CD8-positive, alpha-beta memory T cell (primary cell): ENCODE results near the gene HSD17B11. TPM values are rescaled to one million over a fixed set of nuclear protein-coding genes. Genes with fewer than 3 reads are reported as not detected.
A peak's percentile ranks its signal among the peaks of the same experiment; 100 is the strongest.
"Not testable (repeated sequence)": the region's sequence is repeated elsewhere in the genome, so short reads cannot be mapped to it uniquely, and the experiment has no call there.

Experiments
- CTCF ChIA-PET: fragments of 350-600 bp; sonication (Branson Sonifier 250); formaldehyde crosslinking; loops from one replicate; lab custom pipeline; 2021; ENCODE audit warnings: antibody characterized with exemption; lab: Charles Lee
- POLR2A ChIA-PET: fragments of 350-600 bp; sonication (Branson Sonifier 250); formaldehyde crosslinking; loops from one replicate; lab custom pipeline; 2021; ENCODE audit warnings: antibody characterized with exemption; lab: Charles Lee
- DNase-seq, 5 donors: peaks; one replicate each; pipeline versions ENCODE4 v3.0.0 to v3.0.0-alpha.2; 2020 to 2022; ENCODE audit warnings: mixed read lengths in 1 of 5
- H3K27ac ChIP-seq: one replicate; pipeline ENCODE4 v1.7.0; 2013; ENCODE audit warnings: low read depth, mild to moderate bottlenecking, low read length, moderate library complexity
- H3K27me3 ChIP-seq: 2 replicates; pipeline ENCODE4 v1.7.0; 2013; ENCODE audit warnings: low read length, mild to moderate bottlenecking; ENCODE audit not compliant: insufficient read depth, poor library complexity, severe bottlenecking
- H3K36me3 ChIP-seq: 2 replicates; pipeline ENCODE4 v1.7.0; 2013; ENCODE audit warnings: mild to moderate bottlenecking, low read length, moderate library complexity; ENCODE audit not compliant: insufficient read depth
- H3K4me1 ChIP-seq: 2 replicates; pipeline ENCODE4 v1.7.0; 2013; ENCODE audit warnings: mild to moderate bottlenecking, low read length, moderate library complexity; ENCODE audit not compliant: insufficient read depth
- H3K4me3 ChIP-seq: 2 replicates; pipeline ENCODE4 v1.7.0; 2013; ENCODE audit warnings: mild to moderate bottlenecking, low read length
- H3K9me3 ChIP-seq: 2 replicates; pipeline ENCODE4 v1.7.0; 2013; ENCODE audit warnings: mild to moderate bottlenecking, low read length
- H3K27ac Mint-ChIP-seq, 8 donors: one replicate each; pipeline ENCODE4 v1.8.0; 2020 to 2021; ENCODE audit warnings: mixed read lengths in 8 of 8, mild to moderate bottlenecking in 6 of 8, inconsistent platforms in 3 of 8, moderate library complexity in 3 of 8
- H3K27me3 Mint-ChIP-seq, 2 donors: one replicate each; pipeline ENCODE4 v1.8.0; 2020 to 2021; ENCODE audit warnings: mixed read lengths in 2 of 2, mild to moderate bottlenecking in 1 of 2, moderate library complexity in 1 of 2
- H3K36me3 Mint-ChIP-seq, 3 donors: one replicate each; pipeline ENCODE4 v1.8.0; 2020 to 2021; ENCODE audit warnings: mixed read lengths in 3 of 3, inconsistent platforms in 1 of 3, mild to moderate bottlenecking in 1 of 3
- H3K4me1 Mint-ChIP-seq, 3 donors: one replicate each; pipeline ENCODE4 v1.8.0; 2020 to 2021; ENCODE audit warnings: mixed read lengths in 3 of 3, inconsistent platforms in 1 of 3, mild to moderate bottlenecking in 1 of 3
- H3K4me3 Mint-ChIP-seq, 7 donors: one replicate each; pipeline ENCODE4 v1.8.0; 2020 to 2021; ENCODE audit warnings: mixed read lengths in 7 of 7, mild to moderate bottlenecking in 6 of 7, moderate library complexity in 4 of 7, inconsistent platforms in 2 of 7
- H3K9me3 Mint-ChIP-seq, 5 donors: one replicate each; pipeline ENCODE4 v1.8.0; 2020 to 2022; ENCODE audit warnings: mixed read lengths in 5 of 5, mild to moderate bottlenecking in 3 of 5, moderate library complexity in 2 of 5, inconsistent platforms in 1 of 5
- polyA plus RNA-seq: library from polyadenylated mRNA; unstranded; fragments of 300-500 nt; fragmentation: Illumina TruSeq; gene quantifications from one replicate; pipeline ENCODE4 v1.2.3, GENCODE V29; 2021
- total RNA-seq, 2 experiments: library from RNA; stranded (reverse); gene quantifications; one replicate each; pipeline ENCODE4 v1.2.3, GENCODE V29; 2021

HSD17B11 gene
- total and polyA plus RNA-seq, 3 experiments from 2014 or later = 26.7 to 89.0 (median 27.0) TPM

- peak overlapping the region; percentile 83 for H3K27ac ChIP-seq
- not testable (repeated sequence) for H3K9me3 Mint-ChIP-seq, DNase-seq, H3K27me3 Mint-ChIP-seq, H3K36me3 ChIP-seq, H3K9me3 ChIP-seq, H3K27me3 ChIP-seq
- peaks cover 7 to 19% (median 7%) of the 10 kb centered on the region in 3 donors for H3K36me3 Mint-ChIP-seq
- peak overlapping the region; percentile 57 to 98 (median 93) for H3K27ac Mint-ChIP-seq
- ChIA-PET POLR2A (interaction anchor here (0.5 to 1.2 kb wide), 3 partner anchors 34 to 455 kb away, joined by 4 to 6 read pairs (median 4); partner anchors contain the start of gene AFF1), CTCF (interaction anchor here (0.9 to 4.4 kb wide), 7 partner anchors 8 to 456 kb away, joined by 3 to 25 read pairs (median 8); partner anchors contain the start of genes AFF1 and NUDT9)
- H3K4me1 ChIP-seq = peaks cover 33% of the 10 kb centered on the region
- peak overlapping the region; percentile 97 for H3K4me3 ChIP-seq
- peaks cover 51 to 68% (median 67%) of the 10 kb centered on the region in 3 donors for H3K4me1 Mint-ChIP-seq
- peak overlapping the region; percentile 89 to 99 (median 94) for H3K4me3 Mint-ChIP-seq
These were observed 933 bp downstream of the HSD17B11 start for GRCh38 chr4:87390055-87390454.

DNA sequence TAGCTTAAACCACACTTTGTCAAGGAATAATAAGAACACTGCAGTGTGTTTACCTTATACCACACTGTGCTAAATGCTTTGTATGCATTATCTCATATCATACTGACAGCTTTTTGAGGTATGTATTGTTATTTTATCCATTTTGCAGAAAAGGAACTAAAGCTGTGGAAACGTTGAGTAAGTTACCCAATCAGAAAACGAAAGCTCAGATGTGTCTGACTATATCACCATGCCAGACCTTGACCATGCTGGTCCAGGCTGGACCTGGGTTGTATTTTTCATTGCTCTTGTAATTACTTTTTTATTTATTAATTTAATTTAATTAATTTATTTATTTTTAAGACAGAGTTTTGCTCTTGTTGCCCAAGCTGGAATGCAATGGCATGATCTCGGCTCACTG lies 2.1 kb downstream of the HSD17B11 start:
- no peak overlapping the region for H3K4me3 ChIP-seq
- H3K27ac ChIP-seq = no peak overlapping the region
- H3K9me3 ChIP-seq = no peaks in the 10 kb centered on the region
- Mint-ChIP-seq H3K4me1 (peaks cover 53 to 72% (median 68%) of the 10 kb centered on the region in 3 donors), H3K9me3 (peaks cover 0 to 5% (median 0%) of the 10 kb centered on the region in 5 donors), H3K36me3 (peaks cover 8 to 25% (median 13%) of the 10 kb centered on the region in 3 donors), H3K27me3 (no peaks in the 10 kb centered on the region), H3K4me3 (peak overlapping the region; percentile 89 to 99 (median 94)), H3K27ac (peak overlapping the region in 1 of 8 donors; percentile 3)
- ChIA-PET CTCF (interaction anchor here (1.0 to 4.4 kb wide), 3 partner anchors 9 to 34 kb away, joined by 3 to 25 read pairs (median 7); partner anchors contain the start of gene NUDT9), POLR2A (no interaction called here)
- H3K27me3 ChIP-seq = no peaks in the 10 kb centered on the region
- H3K36me3 ChIP-seq = no peaks in the 10 kb centered on the region
- peaks cover 33% of the 10 kb centered on the region for H3K4me1 ChIP-seq
- no peak for DNase-seq

DNA sequence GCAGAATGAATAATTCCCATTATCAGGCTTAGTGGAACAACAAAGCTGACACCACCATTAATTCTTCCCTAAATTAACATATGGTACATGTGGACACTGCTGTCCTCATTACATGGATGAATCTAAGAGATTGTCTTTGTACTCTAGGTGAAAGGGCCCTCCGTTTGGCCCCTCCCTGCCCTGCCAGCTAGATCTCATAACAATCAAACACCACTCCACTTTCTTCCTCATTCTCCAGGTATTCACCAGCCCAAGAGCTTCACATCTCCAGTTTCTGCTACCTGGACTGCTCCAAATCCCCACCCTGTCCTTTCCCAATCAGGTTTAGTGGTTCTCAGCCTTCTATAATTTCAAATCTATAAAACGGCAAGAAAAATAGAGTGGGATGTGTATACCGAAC lies 3.8 kb downstream of the HSD17B11 start:
- Histone ChIP-seq H3K9me3 (no peaks in the 10 kb centered on the region), H3K4me3 (no peak overlapping the region), H3K36me3 (no peaks in the 10 kb centered on the region), H3K27ac (no peak overlapping the region), H3K27me3 (no peaks in the 10 kb centered on the region), H3K4me1 (peaks cover 33% of the 10 kb centered on the region)
- Mint-ChIP-seq H3K27ac (peak overlapping the region in 6 of 8 donors; percentile 19 to 84 (median 70)), H3K4me1 (peaks cover 66 to 85% (median 81%) of the 10 kb centered on the region in 3 donors), H3K4me3 (peak overlapping the region in 6 of 7 donors; percentile 14 to 55 (median 46)), H3K36me3 (peaks cover 8 to 34% (median 15%) of the 10 kb centered on the region in 3 donors), H3K9me3 (peaks cover 0 to 5% (median 0%) of the 10 kb centered on the region in 5 donors), H3K27me3 (no peaks in the 10 kb centered on the region)
- DNase-seq = no peak
- ChIA-PET CTCF (interaction anchor here (1.3 kb wide), 1 partner anchor 11 kb away, joined by 4 read pairs; no protein-coding TSS in a partner anchor), POLR2A (no interaction called here)

GRCh38 chr4:87384466-87385132 lies 6.4 kb downstream of the HSD17B11 start:
- DNase-seq, H3K4me3 Mint-ChIP-seq, POLR2A ChIA-PET, H3K9me3 Mint-ChIP-seq, H3K9me3 ChIP-seq, H3K27me3 Mint-ChIP-seq, H3K36me3 ChIP-seq, H3K27ac ChIP-seq, H3K4me3 ChIP-seq, CTCF ChIA-PET, H3K27me3 ChIP-seq: not testable (repeated sequence)
- H3K27ac Mint-ChIP-seq = peak overlapping the region in 5 of 8 donors; percentile 40 to 70 (median 50)
- peaks cover 58 to 70% (median 62%) of the 10 kb centered on the region in 3 donors for H3K4me1 Mint-ChIP-seq
- peaks cover 22% of the 10 kb centered on the region for H3K4me1 ChIP-seq
- peaks cover 8 to 42% (median 15%) of the 10 kb centered on the region in 3 donors for H3K36me3 Mint-ChIP-seq

GRCh38 chr4:87382931-87383330 lies 8.1 kb downstream of the HSD17B11 start:
- Mint-ChIP-seq H3K4me1 (peaks cover 44 to 54% (median 47%) of the 10 kb centered on the region in 3 donors), H3K27me3 (no peaks in the 10 kb centered on the region), H3K9me3 (no peaks in the 10 kb centered on the region), H3K4me3 (no peak overlapping the region), H3K36me3 (peaks cover 4 to 47% (median 15%) of the 10 kb centered on the region in 3 donors), H3K27ac (peak overlapping the region in 6 of 8 donors; percentile 7 to 87 (median 32))
- ChIA-PET CTCF (interaction anchor here (2.3 kb wide), 1 partner anchor 8 kb away, joined by 9 read pairs; the partner anchor contains the start of gene HSD17B11), POLR2A (no interaction called here)
- Histone ChIP-seq H3K9me3 (no peaks in the 10 kb centered on the region), H3K36me3 (peaks cover 8% of the 10 kb centered on the region), H3K4me3 (no peak overlapping the region), H3K27ac (no peak overlapping the region), H3K4me1 (peaks cover 10% of the 10 kb centered on the region), H3K27me3 (no peaks in the 10 kb centered on the region)
- DNase-seq = no peak

- Mint-ChIP-seq H3K27ac (peak overlapping the region in 3 of 8 donors; percentile 27 to 63 (median 29)), H3K27me3 (no peaks in the 10 kb centered on the region), H3K4me3 (no peak overlapping the region), H3K36me3 (peaks cover 4 to 44% (median 15%) of the 10 kb centered on the region in 3 donors), H3K4me1 (peaks cover 37 to 49% (median 39%) of the 10 kb centered on the region in 3 donors), H3K9me3 (no peaks in the 10 kb centered on the region)
- ChIA-PET POLR2A (no interaction called here), CTCF (interaction anchor here (0.8 to 2.3 kb wide), 4 partner anchors 9 to 40 kb away, joined by 3 to 9 read pairs (median 3); partner anchors contain the start of genes HSD17B11 and NUDT9)
- Histone ChIP-seq H3K27me3 (no peaks in the 10 kb centered on the region), H3K36me3 (peaks cover 8% of the 10 kb centered on the region), H3K4me3 (no peak overlapping the region), H3K4me1 (peaks cover 6% of the 10 kb centered on the region), H3K9me3 (no peaks in the 10 kb centered on the region), H3K27ac (no peak overlapping the region)
- DNase-seq = no peak
These were observed 8.9 kb downstream of the HSD17B11 start for GRCh38 chr4:87382116-87382515.

GRCh38 chr4:87377816-87378215 lies 13.2 kb downstream of the HSD17B11 start:
- CTCF ChIA-PET = interaction anchor here (2.3 to 4.5 kb wide), 3 partner anchors 13 to 89 kb away, joined by 6 to 64 read pairs (median 25); partner anchors contain the start of gene HSD17B11

More at GRCh38 chr4:87377816-87378215, 13.2 kb downstream of the HSD17B11 start:
- Histone ChIP-seq H3K36me3 (peaks cover 8% of the 10 kb centered on the region), H3K9me3 (no peaks in the 10 kb centered on the region), H3K4me3 (no peak overlapping the region), H3K27ac (no peak overlapping the region), H3K4me1 (no peaks in the 10 kb centered on the region), H3K27me3 (no peaks in the 10 kb centered on the region)
- Mint-ChIP-seq H3K36me3 (peaks cover 0 to 50% (median 4%) of the 10 kb centered on the region in 3 donors), H3K27ac (peak overlapping the region in 2 of 8 donors; percentile 38 to 55), H3K9me3 (no peaks in the 10 kb centered on the region), H3K27me3 (no peaks in the 10 kb centered on the region), H3K4me1 (peaks cover 3 to 13% (median 10%) of the 10 kb centered on the region in 3 donors), H3K4me3 (no peak overlapping the region)
- POLR2A ChIA-PET = no interaction called here
- no peak for DNase-seq
